Sigmoid colon (tissue), 7 donors: ENCODE data around the gene DOK6. TPM values are rescaled to one million over a fixed set of nuclear protein-coding genes. Genes with fewer than 3 reads are reported as not detected.

Source experiments
- DNase-seq: peaks from one replicate; pipeline ENCODE4 v3.0.0-alpha.2; 2019
- H3K27ac ChIP-seq, 4 donors: fragments of 200-600 bp; sonication (generic); one replicate each; pipeline ENCODE4 v1.5.1; 2016 to 2019; ENCODE audit warnings: mild to moderate bottlenecking in 1 of 4
- H3K27me3 ChIP-seq, 3 donors: fragments of 200-600 bp; sonication (generic); one replicate each; pipeline ENCODE4 v1.5.1; 2019; ENCODE audit warnings: mild to moderate bottlenecking in 1 of 3
- H3K36me3 ChIP-seq, 4 donors: fragments of 200-600 bp; sonication (generic); one replicate each; pipeline ENCODE4 v1.5.1; 2016 to 2019
- H3K4me1 ChIP-seq, 4 donors: fragments of 200-600 bp; sonication (generic); one replicate each; pipeline ENCODE4 v1.5.1; 2017 to 2019
- H3K4me3 ChIP-seq, 4 donors: fragments of 200-600 bp; sonication (generic); one replicate each; pipeline ENCODE4 v1.5.1; 2017 to 2019; ENCODE audit warnings: mild to moderate bottlenecking in 2 of 4, moderate library complexity in 1 of 4
- H3K9me3 ChIP-seq, 4 donors: fragments of 200-600 bp in 3 of 4; sonication (generic) in 3 of 4; one replicate each; pipeline versions ENCODE4 v1.5.1 to v1.6.1; 2013 to 2019
- EP300 ChIP-seq, 4 donors: sonication (generic); formaldehyde crosslinking; IDR thresholded peaks; one replicate each; pipeline ENCODE4 v1.6.1; 2017; ENCODE audit warnings: antibody characterized with exemption in 4 of 4
- POLR2A ChIP-seq, 2 donors: fragments of 450-650 bp; IDR thresholded peaks; one replicate each; pipeline ENCODE4 v1.6.1; 2016; ENCODE audit warnings: antibody characterized with exemption in 2 of 2, mild to moderate bottlenecking in 2 of 2, moderate library complexity in 2 of 2
- POLR2AphosphoS5 ChIP-seq, 4 donors: sonication (generic); formaldehyde crosslinking; IDR thresholded peaks; one replicate each; pipeline ENCODE4 v1.6.1; 2017; ENCODE audit warnings: antibody characterized with exemption in 4 of 4
- WGBS, 2 donors: extraction: QIAGEN DNeasy Blood & Tissue Kit; methylation state at CpG; one replicate each; pipeline ENCODE4 v1.1.7; 2013; 5-methylcytosine and 5-hydroxymethylcytosine counted together
- intact Hi-C: fragments of 100-400 bp; cut with DNase I; formaldehyde crosslinking; loops from one replicate; pipeline ENCODE4 v1.15.1; 2023
- polyA plus RNA-seq, 3 donors: library from polyadenylated mRNA; stranded (reverse); fragments of 200-250 nt; gene quantifications; one replicate each; pipeline ENCODE4 v1.2.3, GENCODE V29; 2013
- total RNA-seq, 4 donors: library from RNA; depleted of rRNA; stranded (reverse); fragments of >200 nt; gene quantifications; one replicate each; pipeline ENCODE4 v1.1.0, GENCODE V29; 2016
- TF ChIP-seq, protein P1 (sequence below), 4 experiments: fragments of 450-650 bp in 3 of 4; fragments of 200-600 bp in 1 of 4; IDR thresholded peaks; one replicate each; pipeline ENCODE4 v1.5.1; 2016 to 2019; ENCODE audit warnings: antibody characterized with exemption in 4 of 4, mild to moderate bottlenecking in 3 of 4, moderate library complexity in 2 of 4
- donor health status: healthy with polysubstance abuse.
- donor health status: Bipolar disorder and iron deficiency.
- donor health status: healthy.

Gene DOK6
- total and polyA plus RNA-seq, 7 donors = under 0.01 to 1.9 (median 0.95) TPM

DNA sequence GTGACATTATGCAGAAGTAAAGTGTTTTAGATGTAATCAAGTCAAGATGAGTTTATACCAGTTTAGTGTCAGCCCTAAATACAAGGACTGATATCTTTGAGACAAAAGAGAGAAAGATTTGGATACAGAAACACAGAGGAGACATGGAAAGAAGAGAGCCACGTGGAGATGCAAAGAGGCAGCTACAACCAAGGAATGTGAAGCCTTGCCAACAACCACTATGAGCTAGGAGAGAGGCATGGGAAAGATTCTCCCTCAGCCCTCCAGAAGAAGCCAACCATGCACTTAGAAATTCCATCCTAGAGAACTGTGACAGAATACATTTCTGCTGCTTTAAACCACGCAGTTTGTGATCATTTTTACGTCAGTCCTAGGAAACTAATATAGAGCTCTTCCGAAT lies 217.2 kb downstream of the DOK6 start:
- TF ChIP-seq, protein P1, sequence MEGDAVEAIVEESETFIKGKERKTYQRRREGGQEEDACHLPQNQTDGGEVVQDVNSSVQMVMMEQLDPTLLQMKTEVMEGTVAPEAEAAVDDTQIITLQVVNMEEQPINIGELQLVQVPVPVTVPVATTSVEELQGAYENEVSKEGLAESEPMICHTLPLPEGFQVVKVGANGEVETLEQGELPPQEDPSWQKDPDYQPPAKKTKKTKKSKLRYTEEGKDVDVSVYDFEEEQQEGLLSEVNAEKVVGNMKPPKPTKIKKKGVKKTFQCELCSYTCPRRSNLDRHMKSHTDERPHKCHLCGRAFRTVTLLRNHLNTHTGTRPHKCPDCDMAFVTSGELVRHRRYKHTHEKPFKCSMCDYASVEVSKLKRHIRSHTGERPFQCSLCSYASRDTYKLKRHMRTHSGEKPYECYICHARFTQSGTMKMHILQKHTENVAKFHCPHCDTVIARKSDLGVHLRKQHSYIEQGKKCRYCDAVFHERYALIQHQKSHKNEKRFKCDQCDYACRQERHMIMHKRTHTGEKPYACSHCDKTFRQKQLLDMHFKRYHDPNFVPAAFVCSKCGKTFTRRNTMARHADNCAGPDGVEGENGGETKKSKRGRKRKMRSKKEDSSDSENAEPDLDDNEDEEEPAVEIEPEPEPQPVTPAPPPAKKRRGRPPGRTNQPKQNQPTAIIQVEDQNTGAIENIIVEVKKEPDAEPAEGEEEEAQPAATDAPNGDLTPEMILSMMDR (IDR thresholded peaks at IDR 0.05) = no peak
- TF ChIP-seq POLR2AphosphoS5 (IDR thresholded peaks at IDR 0.05) = no peak
- TF ChIP-seq POLR2A (IDR thresholded peaks at IDR 0.05) = no peak
- no peak for TF ChIP-seq EP300 (IDR thresholded peaks at IDR 0.05)
- WGBS, 2 donors = 80 to 87% methylated on average over 4 of the region's 4 CpGs

DNA sequence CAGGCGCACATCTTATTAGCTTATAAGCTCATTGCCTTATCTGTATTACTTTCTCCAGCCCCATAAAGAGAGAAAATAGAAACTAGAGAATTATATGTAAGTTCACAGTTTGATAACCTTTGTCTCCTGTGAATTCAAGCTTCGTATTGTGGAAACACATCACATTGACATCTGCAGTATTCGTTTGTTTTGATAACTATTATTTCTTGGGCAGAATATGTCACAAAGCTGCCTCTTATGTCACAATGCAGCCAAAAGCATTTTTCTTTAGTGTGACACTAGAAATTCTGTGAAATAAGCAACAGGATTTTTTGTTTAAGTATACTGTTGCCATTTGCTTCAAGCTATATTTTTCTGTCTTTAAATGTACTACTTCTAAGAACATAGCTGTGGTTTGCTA lies 221.5 kb downstream of the DOK6 start:
- intact Hi-C loops = no loop called here
- Histone ChIP-seq H3K36me3 (no peaks in the 10 kb centered on the region), H3K4me3 (no peak overlapping the region), H3K27ac (no peak overlapping the region), H3K9me3 (no peaks in the 10 kb centered on the region), H3K4me1 (peaks cover 0 to 8% (median 0%) of the 10 kb centered on the region in 4 donors), H3K27me3 (no peaks in the 10 kb centered on the region)
- DNase-seq = no peak
- TF ChIP-seq POLR2A (IDR thresholded peaks at IDR 0.05) (no peak), POLR2AphosphoS5 (IDR thresholded peaks at IDR 0.05) (no peak), EP300 (IDR thresholded peaks at IDR 0.05) (no peak)
- TF ChIP-seq, protein P1 (IDR thresholded peaks at IDR 0.05) = no peak
- 11 to 59% methylated on average over 3 of the region's 3 CpGs for WGBS, 2 donors

More for the DNA sequence above, 217.2 kb downstream of the DOK6 start:
- DNase-seq = no peak
- no peaks in the 10 kb centered on the region for H3K27me3 ChIP-seq
- no peaks in the 10 kb centered on the region for H3K4me1 ChIP-seq
- H3K4me3 ChIP-seq = no peak overlapping the region
- no peaks in the 10 kb centered on the region for H3K9me3 ChIP-seq
- H3K27ac ChIP-seq = no peak overlapping the region
- intact Hi-C loops = no loop called here
- no peaks in the 10 kb centered on the region for H3K36me3 ChIP-seq

DNA sequence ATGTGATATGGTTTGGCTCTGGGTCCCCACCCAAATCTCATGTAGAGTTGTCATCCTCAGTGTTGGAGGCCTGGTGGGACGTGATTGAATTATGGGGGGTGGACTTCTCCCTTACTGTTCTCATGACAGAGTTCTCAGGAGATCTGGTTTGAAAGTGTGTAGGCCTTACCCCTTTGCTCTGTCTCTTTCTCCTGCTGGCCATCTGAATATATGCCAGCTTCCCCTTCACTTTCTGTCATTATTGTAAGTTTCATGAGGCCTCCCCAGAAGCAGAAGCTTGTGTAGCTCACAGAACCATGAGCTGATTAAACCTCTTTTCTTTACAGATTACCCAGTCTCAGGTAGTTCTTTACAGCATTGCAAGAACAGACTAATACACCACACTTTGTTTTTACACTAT lies 222.3 kb downstream of the DOK6 start:
- WGBS, 2 donors = 67 to 95% methylated on average over 1 of the region's 1 CpG
- no peaks in the 10 kb centered on the region for H3K36me3 ChIP-seq

DNA sequence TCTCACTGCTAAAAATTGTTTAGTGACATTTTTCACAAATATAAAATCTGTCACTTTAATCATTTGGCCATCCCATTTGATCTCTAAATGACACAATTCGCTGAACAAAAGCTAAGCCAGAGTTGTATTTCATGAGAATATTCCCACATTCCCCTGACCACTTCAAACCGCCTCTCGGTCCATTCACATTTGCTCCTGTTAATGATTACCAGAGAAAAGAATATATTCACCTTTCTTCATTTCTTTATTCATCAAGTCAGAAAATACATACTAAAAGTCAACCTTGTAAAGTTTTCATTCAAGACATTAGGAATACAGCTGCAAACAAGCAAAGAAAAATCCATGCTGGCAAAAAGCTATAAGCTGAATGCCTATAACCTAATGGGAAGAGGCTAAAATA lies 225.5 kb downstream of the DOK6 start:
- Histone ChIP-seq H3K9me3 (no peaks in the 10 kb centered on the region), H3K4me1 (peaks cover 0 to 8% (median 0%) of the 10 kb centered on the region in 4 donors), H3K36me3 (no peaks in the 10 kb centered on the region), H3K27ac (no peak overlapping the region), H3K4me3 (no peak overlapping the region), H3K27me3 (no peaks in the 10 kb centered on the region)
- TF ChIP-seq POLR2A (IDR thresholded peaks at IDR 0.05) (no peak), POLR2AphosphoS5 (IDR thresholded peaks at IDR 0.05) (no peak), EP300 (IDR thresholded peaks at IDR 0.05) (no peak)
- TF ChIP-seq, protein P1 (IDR thresholded peaks at IDR 0.05) = no peak
- intact Hi-C loops = no loop called here
- DNase-seq = no peak
- 76 to 84% methylated on average over 3 of the region's 3 CpGs for WGBS, 2 donors

More for the DNA sequence above, 222.3 kb downstream of the DOK6 start:
- no peaks in the 10 kb centered on the region for H3K27me3 ChIP-seq
- no peak overlapping the region for H3K27ac ChIP-seq
- H3K4me3 ChIP-seq = no peak overlapping the region
- H3K9me3 ChIP-seq = no peaks in the 10 kb centered on the region
- intact Hi-C loops = no loop called here
- TF ChIP-seq POLR2AphosphoS5 (IDR thresholded peaks at IDR 0.05) = no peak
- TF ChIP-seq POLR2A (IDR thresholded peaks at IDR 0.05) = no peak
- TF ChIP-seq, protein P1 (IDR thresholded peaks at IDR 0.05) = no peak
- no peak for TF ChIP-seq EP300 (IDR thresholded peaks at IDR 0.05)
- peaks cover 0 to 8% (median 0%) of the 10 kb centered on the region in 4 donors for H3K4me1 ChIP-seq
- DNase-seq = no peak

DNA sequence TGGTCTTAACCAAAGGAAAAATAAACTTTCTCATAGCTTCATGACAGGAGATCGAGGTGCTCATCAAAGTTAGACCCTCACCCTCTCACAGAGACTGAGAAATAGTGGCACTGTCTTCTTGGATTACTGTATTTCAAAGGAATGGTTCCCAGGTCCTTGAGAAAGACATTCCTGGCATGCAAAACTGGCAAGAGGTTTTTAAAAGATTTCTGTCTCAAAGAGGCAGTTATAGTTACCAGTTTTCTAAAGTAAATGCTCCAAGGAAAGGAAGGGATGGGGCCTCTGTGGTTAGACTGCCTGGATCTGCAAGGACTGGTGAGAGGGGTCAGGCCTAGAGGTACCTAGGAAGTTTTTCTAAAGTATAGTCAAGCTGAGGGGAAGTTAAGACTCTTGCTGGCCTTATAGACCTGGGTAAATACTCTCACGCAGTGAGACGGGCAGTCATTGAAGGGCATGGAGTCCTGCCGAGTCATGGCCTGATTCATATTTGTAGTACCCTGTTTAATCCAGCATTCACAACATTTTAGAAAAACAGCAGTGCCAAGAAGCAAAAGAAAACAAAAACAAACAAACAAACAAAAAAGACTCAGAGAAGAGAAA lies 226.1 kb downstream of the DOK6 start:
- 85 to 87% methylated on average over 4 of the region's 4 CpGs for whole genome bisulfite sequencing, 2 donors
- peaks cover 0 to 8% (median 0%) of the 10 kb centered on the region in 4 donors for H3K4me1 ChIP-seq
- intact Hi-C loops = no loop called here
- H3K4me3 ChIP-seq = no peak overlapping the region
- no peak overlapping the region for H3K27ac ChIP-seq
- H3K27me3 ChIP-seq = no peaks in the 10 kb centered on the region
- TF ChIP-seq EP300 (IDR thresholded peaks at IDR 0.05) = no peak
- TF ChIP-seq, protein P1 (IDR thresholded peaks at IDR 0.05) = no peak
- no peak for TF ChIP-seq POLR2AphosphoS5 (IDR thresholded peaks at IDR 0.05)
- no peak for TF ChIP-seq POLR2A (IDR thresholded peaks at IDR 0.05)
- DNase-seq = no peak
- H3K9me3 ChIP-seq = no peaks in the 10 kb centered on the region
- no peaks in the 10 kb centered on the region for H3K36me3 ChIP-seq
